HepG2 (cell line): Measurements from ENCODE around the gene LRP1-AS. TPM values are rescaled to one million over a fixed set of nuclear protein-coding genes. Genes with fewer than 3 reads are reported as not detected.

Experiments used
- ATAD3A ChIP-seq: sonication (generic); formaldehyde crosslinking; IDR thresholded peaks from 2 replicates; pipeline ENCODE4 v1.4.0; 2020; ENCODE audit warnings: missing genetic modification reagents
- DMAP1 ChIP-seq: IDR thresholded peaks from 2 replicates; pipeline ENCODE4 v1.6.1; 2016
- JUND ChIP-seq: sonication (generic); formaldehyde crosslinking; IDR thresholded peaks from 2 replicates; pipeline ENCODE4 v1.8.0; 2022; ENCODE audit warnings: mild to moderate bottlenecking, missing genetic modification reagents
- KIAA2018 ChIP-seq: sonication (generic); formaldehyde crosslinking; IDR thresholded peaks from 2 replicates; pipeline ENCODE4 v1.5.0; 2020; ENCODE audit warnings: mild to moderate bottlenecking, missing genetic modification reagents, borderline replicate concordance
- RFX3 ChIP-seq: IDR thresholded peaks from 2 replicates; pipeline ENCODE4 v1.6.1; 2016; ENCODE audit warnings: missing biosample characterization, missing genetic modification reagents
- RXRA ChIP-seq: sonication (generic); formaldehyde crosslinking; IDR thresholded peaks from 2 replicates; pipeline ENCODE4 v1.5.1; 2020; ENCODE audit warnings: missing genetic modification reagents
- SMARCC2 ChIP-seq: fragments of 450-650 bp; IDR thresholded peaks from 2 replicates; pipeline ENCODE4 v1.6.1; 2017; ENCODE audit warnings: antibody characterized with exemption, mild to moderate bottlenecking
- SMC3 ChIP-seq: IDR thresholded peaks from 2 replicates; pipeline ENCODE4 v1.6.1; 2011; ENCODE audit warnings: low read length, improper control_type of control experiment
- TCF12 ChIP-seq, 2 experiments: fragments of 450-650 bp in 1 of 2; sonication (generic) in 1 of 2; formaldehyde crosslinking in 1 of 2; IDR thresholded peaks; 2 replicates each; pipeline versions ENCODE4 v1.6.1 to v1.8.0; 2017 to 2022; ENCODE audit warnings: antibody characterized with exemption in 1 of 2, mild to moderate bottlenecking in 1 of 2, missing genetic modification reagents in 1 of 2, moderate library complexity in 1 of 2
- ZIK1 ChIP-seq: sonication (generic); formaldehyde crosslinking; IDR thresholded peaks from 2 replicates; pipeline ENCODE4 v1.5.0; 2020; ENCODE audit warnings: mild to moderate bottlenecking, low read depth, missing genetic modification reagents, borderline replicate concordance
- ZNF512 ChIP-seq: sonication (generic); formaldehyde crosslinking; IDR thresholded peaks from 2 replicates; pipeline ENCODE4 v1.4.0; 2020; ENCODE audit warnings: mild to moderate bottlenecking, missing genetic modification reagents
- ZNF619 ChIP-seq: sonication (generic); formaldehyde crosslinking; IDR thresholded peaks from 2 replicates; pipeline ENCODE4 v1.4.0; 2020; ENCODE audit warnings: mild to moderate bottlenecking, missing genetic modification reagents
- ZNF713 ChIP-seq: sonication (generic); formaldehyde crosslinking; IDR thresholded peaks from 2 replicates; pipeline ENCODE4 v1.4.0; 2020; ENCODE audit warnings: mild to moderate bottlenecking, missing genetic modification reagents
- ZNF747 ChIP-seq: sonication (generic); formaldehyde crosslinking; IDR thresholded peaks from 2 replicates; pipeline ENCODE4 v1.8.1; 2023; ENCODE audit warnings: missing genetic modification reagents, mild to moderate bottlenecking, borderline replicate concordance
- polyA plus RNA-seq, 8 experiments: library from polyadenylated mRNA; depleted of rRNA in 3 of 8; stranded (reverse) in 7 of 8; unstranded in 1 of 8; fragments of >200 nt; fragmentation: Illumina TruSeq in 4 of 8; extraction: Trizol in 4 of 8; gene quantifications; 2 replicates each; pipeline versions ENCODE4 v1.2.1 to v1.2.3, GENCODE V29; 2011 to 2016; ENCODE audit warnings: low read depth in 4 of 8, missing spikeins in 1 of 8, mixed read lengths in 1 of 8; ENCODE audit not compliant: insufficient read depth in 1 of 8
- total RNA-seq, 5 experiments: library from RNA; depleted of rRNA; stranded (reverse); fragments of >200 nt; fragmentation: Illumina TruSeq; extraction: Trizol; gene quantifications; 2 replicates each; pipeline ENCODE4 v1.2.3, GENCODE V29; 2016; ENCODE audit warnings: low read depth in 1 of 5
- TF ChIP-seq, protein P1 (sequence below), 2 experiments: IDR thresholded peaks; 2 replicates each; pipeline ENCODE4 v1.6.1; 2011 to 2012; ENCODE audit warnings: low read length in 2 of 2, borderline replicate concordance in 1 of 2, low read depth in 1 of 2, mild to moderate bottlenecking in 1 of 2, moderate library complexity in 1 of 2

Gene LRP1-AS
- total and polyA plus RNA-seq, 2 of the 13 experiments (the other 11 are each of a cell fraction or from before 2014, with no cell fraction given), result 0.20 TPM; not detected in 1

DNA sequence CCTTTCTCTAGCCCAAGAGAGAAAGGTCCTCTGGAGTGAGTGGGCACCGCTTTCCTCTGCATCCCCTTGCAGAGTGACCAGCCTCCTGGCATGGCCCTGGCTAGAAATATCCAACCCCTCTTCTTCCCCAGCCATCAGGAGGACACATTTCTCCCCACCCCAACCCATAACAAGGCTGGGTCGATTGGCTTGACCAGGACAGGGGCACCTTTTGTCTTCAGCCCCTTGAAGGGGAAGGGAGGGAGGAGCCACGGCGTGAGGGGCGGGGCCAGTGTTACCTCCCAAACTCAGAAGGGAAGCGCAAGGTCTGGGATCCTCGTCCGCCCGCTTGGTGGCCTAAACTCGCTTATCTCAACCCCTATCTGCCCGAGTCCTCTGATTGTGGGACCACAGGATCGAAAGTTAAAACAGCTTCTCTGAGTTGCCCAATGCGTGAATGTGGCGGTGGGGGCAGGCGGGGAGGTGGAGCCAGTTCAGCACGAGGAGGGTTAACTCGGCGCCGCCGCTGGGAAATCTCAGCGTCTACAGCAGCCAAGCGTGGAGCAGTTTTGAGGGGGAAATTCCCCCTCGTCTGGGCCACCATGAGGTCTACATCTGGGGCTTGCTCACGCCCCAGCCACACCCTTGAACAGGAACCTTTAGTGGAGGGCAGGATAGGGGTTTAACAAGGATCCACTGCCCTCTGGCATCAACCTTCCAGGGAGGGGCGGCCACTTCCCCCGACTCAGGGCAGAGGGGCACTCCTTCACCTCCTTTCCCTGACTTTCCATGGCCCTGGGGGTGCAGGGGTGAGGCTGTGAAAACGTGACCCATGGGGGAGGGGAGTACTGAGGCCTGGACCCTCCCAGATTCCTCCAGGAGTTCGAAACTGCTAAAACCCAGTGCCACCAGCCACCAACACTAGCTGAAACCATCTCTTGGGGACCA, 37.1 kb downstream of the LRP1-AS start (continued):
- TF ChIP-seq ZNF747 (CRISPR knock-in tag), result no peak
- TF ChIP-seq TCF12 (IDR thresholded peaks at IDR 0.05), result no peak
- TF ChIP-seq TCF12 (CRISPR knock-in tag; IDR thresholded peaks at IDR 0.05), result no peak
- no peak for TF ChIP-seq ZNF512 (CRISPR knock-in tag)
- TF ChIP-seq ZIK1, result no peak
- TF ChIP-seq RFX3 (CRISPR knock-in tag), result no peak
- no peak for TF ChIP-seq ZNF713 (CRISPR knock-in tag)
- no peak for TF ChIP-seq KIAA2018 (CRISPR knock-in tag)
- TF ChIP-seq, protein P1, sequence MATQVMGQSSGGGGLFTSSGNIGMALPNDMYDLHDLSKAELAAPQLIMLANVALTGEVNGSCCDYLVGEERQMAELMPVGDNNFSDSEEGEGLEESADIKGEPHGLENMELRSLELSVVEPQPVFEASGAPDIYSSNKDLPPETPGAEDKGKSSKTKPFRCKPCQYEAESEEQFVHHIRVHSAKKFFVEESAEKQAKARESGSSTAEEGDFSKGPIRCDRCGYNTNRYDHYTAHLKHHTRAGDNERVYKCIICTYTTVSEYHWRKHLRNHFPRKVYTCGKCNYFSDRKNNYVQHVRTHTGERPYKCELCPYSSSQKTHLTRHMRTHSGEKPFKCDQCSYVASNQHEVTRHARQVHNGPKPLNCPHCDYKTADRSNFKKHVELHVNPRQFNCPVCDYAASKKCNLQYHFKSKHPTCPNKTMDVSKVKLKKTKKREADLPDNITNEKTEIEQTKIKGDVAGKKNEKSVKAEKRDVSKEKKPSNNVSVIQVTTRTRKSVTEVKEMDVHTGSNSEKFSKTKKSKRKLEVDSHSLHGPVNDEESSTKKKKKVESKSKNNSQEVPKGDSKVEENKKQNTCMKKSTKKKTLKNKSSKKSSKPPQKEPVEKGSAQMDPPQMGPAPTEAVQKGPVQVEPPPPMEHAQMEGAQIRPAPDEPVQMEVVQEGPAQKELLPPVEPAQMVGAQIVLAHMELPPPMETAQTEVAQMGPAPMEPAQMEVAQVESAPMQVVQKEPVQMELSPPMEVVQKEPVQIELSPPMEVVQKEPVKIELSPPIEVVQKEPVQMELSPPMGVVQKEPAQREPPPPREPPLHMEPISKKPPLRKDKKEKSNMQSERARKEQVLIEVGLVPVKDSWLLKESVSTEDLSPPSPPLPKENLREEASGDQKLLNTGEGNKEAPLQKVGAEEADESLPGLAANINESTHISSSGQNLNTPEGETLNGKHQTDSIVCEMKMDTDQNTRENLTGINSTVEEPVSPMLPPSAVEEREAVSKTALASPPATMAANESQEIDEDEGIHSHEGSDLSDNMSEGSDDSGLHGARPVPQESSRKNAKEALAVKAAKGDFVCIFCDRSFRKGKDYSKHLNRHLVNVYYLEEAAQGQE (IDR thresholded peaks at IDR 0.05; ENCODE audit: borderline replicate concordance in 1 of 2, low read depth in 1 of 2, low read length in 2 of 2), result 0 out of 4 replicates have a peak, but pooled peaks of 1 of the 2 experiments have one; percentile 15
- TF ChIP-seq SMC3, result peak; percentile 7; the same call in 1 of the 2 replicates
- no peak for TF ChIP-seq JUND (CRISPR knock-in tag)
- TF ChIP-seq SMARCC2, result no peak
- no peak for TF ChIP-seq ATAD3A (CRISPR knock-in tag)
- no peak for TF ChIP-seq ZNF619 (CRISPR knock-in tag)
- 0 out of 2 replicates have a peak, but pooled peaks have one; percentile 4 for TF ChIP-seq RXRA (CRISPR knock-in tag)
- TF ChIP-seq DMAP1 (CRISPR knock-in tag), result no peak
